Testis (tissue), 3 donors: ENCODE data around the gene DIABLO. TPM values are rescaled to one million over a fixed set of nuclear protein-coding genes. Genes with fewer than 3 reads are reported as not detected.
A peak's percentile ranks its signal among the peaks of the same experiment; 100 is the strongest.
"Not testable (repeated sequence)": the region's sequence is repeated elsewhere in the genome, so short reads cannot be mapped to it uniquely, and the experiment has no call there.

Experiments used
- DNase-seq: peaks from one replicate; pipeline ENCODE4 v3.0.0-alpha.2; 2019
- H3K27ac ChIP-seq, 2 donors: fragments of 200-600 bp; sonication (generic); one replicate each; pipeline ENCODE4 v1.5.1; 2019
- H3K27me3 ChIP-seq: fragments of 200-600 bp; sonication (generic); one replicate; pipeline ENCODE4 v1.5.1; 2019
- H3K36me3 ChIP-seq: fragments of 200-600 bp; sonication (generic); one replicate; pipeline ENCODE4 v1.5.1; 2017; ENCODE audit warnings: low read depth; ENCODE audit errors: missing control alignments
- H3K4me1 ChIP-seq: fragments of 200-600 bp; sonication (generic); one replicate; pipeline ENCODE4 v1.5.1; 2019
- H3K4me3 ChIP-seq, 2 donors: fragments of 200-600 bp; sonication (generic); one replicate each; pipeline ENCODE4 v1.5.1; 2017 to 2019
- H3K9me3 ChIP-seq: fragments of 200-600 bp; sonication (generic); one replicate; pipeline ENCODE4 v1.5.1; 2017
- POLR2A ChIP-seq: fragments of 450-650 bp; IDR thresholded peaks from one replicate; pipeline ENCODE4 v1.6.1; 2017; ENCODE audit warnings: antibody characterized with exemption, mild to moderate bottlenecking, moderate library complexity
- WGBS, 2 donors: methylation state at CpG; one replicate each; pipeline ENCODE4 v1.1.5; 2018; 5-methylcytosine and 5-hydroxymethylcytosine counted together
- intact Hi-C: fragments of 100-400 bp; cut with DNase I; formaldehyde crosslinking; loops from one replicate; pipeline ENCODE4 v1.15.1; 2023; ENCODE audit warnings: low total_unique reads
- polyA plus RNA-seq: library from polyadenylated mRNA; stranded (reverse); fragments of 350-450 nt; fragmentation: Illumina TruSeq; extraction: RNeasy Lipid Tissue Mini Kit (QIAGEN cat#74804); gene quantifications from one replicate; pipeline ENCODE4 v1.2.3, GENCODE V29; 2014; ENCODE audit warnings: low read depth, low replicate concordance; ENCODE audit not compliant: insufficient read depth
- total RNA-seq, 2 donors: library from RNA; depleted of rRNA; stranded (reverse); fragments of >200 nt; gene quantifications; one replicate each; pipeline ENCODE4 v1.2.3, GENCODE V29; 2016
- TF ChIP-seq, protein P1 (sequence below), 3 experiments: fragments of 450-650 bp in 2 of 3; fragments of 200-600 bp in 1 of 3; sonication (generic) in 1 of 3; IDR thresholded peaks; one replicate each; pipeline ENCODE4 v1.5.1; 2016 to 2019; ENCODE audit warnings: antibody characterized with exemption in 3 of 3, mild to moderate bottlenecking in 2 of 3, moderate library complexity in 1 of 3

Gene DIABLO
- total and polyA plus RNA-seq, 3 donors from 2014 or later = 138 to 204 (median 203) TPM

- WGBS, 2 donors = 49 to 57% methylated on average over 9 to 10 of the region's 10 CpGs
- intact Hi-C loops = no loop called here
- H3K27me3 ChIP-seq = no peaks in the 10 kb centered on the region
- DNase-seq = no peak
- no peaks in the 10 kb centered on the region for H3K4me1 ChIP-seq
- H3K36me3 ChIP-seq = no peaks in the 10 kb centered on the region
- TF ChIP-seq, protein P1, sequence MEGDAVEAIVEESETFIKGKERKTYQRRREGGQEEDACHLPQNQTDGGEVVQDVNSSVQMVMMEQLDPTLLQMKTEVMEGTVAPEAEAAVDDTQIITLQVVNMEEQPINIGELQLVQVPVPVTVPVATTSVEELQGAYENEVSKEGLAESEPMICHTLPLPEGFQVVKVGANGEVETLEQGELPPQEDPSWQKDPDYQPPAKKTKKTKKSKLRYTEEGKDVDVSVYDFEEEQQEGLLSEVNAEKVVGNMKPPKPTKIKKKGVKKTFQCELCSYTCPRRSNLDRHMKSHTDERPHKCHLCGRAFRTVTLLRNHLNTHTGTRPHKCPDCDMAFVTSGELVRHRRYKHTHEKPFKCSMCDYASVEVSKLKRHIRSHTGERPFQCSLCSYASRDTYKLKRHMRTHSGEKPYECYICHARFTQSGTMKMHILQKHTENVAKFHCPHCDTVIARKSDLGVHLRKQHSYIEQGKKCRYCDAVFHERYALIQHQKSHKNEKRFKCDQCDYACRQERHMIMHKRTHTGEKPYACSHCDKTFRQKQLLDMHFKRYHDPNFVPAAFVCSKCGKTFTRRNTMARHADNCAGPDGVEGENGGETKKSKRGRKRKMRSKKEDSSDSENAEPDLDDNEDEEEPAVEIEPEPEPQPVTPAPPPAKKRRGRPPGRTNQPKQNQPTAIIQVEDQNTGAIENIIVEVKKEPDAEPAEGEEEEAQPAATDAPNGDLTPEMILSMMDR (IDR thresholded peaks at IDR 0.05) = no peak
- no peak for TF ChIP-seq POLR2A
- no peaks in the 10 kb centered on the region for H3K9me3 ChIP-seq
- H3K27ac ChIP-seq = peak overlapping the region in 1 of 2 donors; percentile 41
- peak overlapping the region; percentile 62 to 71 for H3K4me3 ChIP-seq
Observed at GRCh38 chr12:122183588-122183940, 42.3 kb downstream of the DIABLO start.

- TF ChIP-seq POLR2A = no peak
- TF ChIP-seq, protein P1 (IDR thresholded peaks at IDR 0.05) = no peak
- 0 to 2% methylated on average over 5 to 61 of the region's 63 CpGs for whole genome bisulfite sequencing, 2 donors
- H3K9me3 ChIP-seq = no peaks in the 10 kb centered on the region
- H3K4me1 ChIP-seq = no peaks in the 10 kb centered on the region
- peak within 1 kb of the TSS; percentile 62 to 71 for H3K4me3 ChIP-seq
- DNase-seq = peak; percentile 67
- peak within 1 kb of the TSS in 1 of 2 donors; percentile 41 for H3K27ac ChIP-seq
- H3K27me3 ChIP-seq = no peaks in the 10 kb centered on the region
- no peaks in the 10 kb centered on the region for H3K36me3 ChIP-seq
- intact Hi-C loops = no loop called here
Observed at GRCh38 chr12:122182887-122183587, 42.8 kb downstream of the DIABLO start, which contains the start of gene LRRC43. Gene LRRC43, plus strand, starts transcription at chr12:122183123. Its CDS starts 22 bp downstream, at chr12:122183145.

DNA sequence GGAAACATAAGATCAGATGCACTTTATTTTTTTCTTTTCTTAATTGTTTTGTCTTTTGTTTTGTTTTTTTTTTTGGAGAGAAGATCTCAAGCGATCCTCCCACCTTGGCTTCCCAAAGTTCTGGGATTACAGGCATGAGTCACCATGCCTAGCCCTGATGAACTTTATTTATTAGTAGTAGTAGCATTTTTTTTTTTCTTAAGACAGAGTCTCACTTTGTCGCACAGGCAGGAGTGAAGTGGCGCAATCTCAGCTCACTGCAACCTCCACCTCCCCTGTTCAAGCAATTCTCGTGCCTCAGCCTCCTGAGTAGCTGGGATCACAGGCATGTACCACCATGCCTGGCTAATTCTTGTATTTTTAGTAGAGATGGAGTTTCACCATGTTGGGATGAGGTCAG is 49.4 kb downstream of the DIABLO start:
- 95% methylated on average over 4 of the region's 4 CpGs for WGBS, 2 donors
- DNase-seq, H3K36me3 ChIP-seq, H3K27me3 ChIP-seq, H3K27ac ChIP-seq, H3K4me1 ChIP-seq, H3K9me3 ChIP-seq, intact Hi-C loops, H3K4me3 ChIP-seq: not testable (repeated sequence)

- H3K4me1 ChIP-seq = no peaks in the 10 kb centered on the region
- H3K4me3 ChIP-seq = no peak within 1 kb of the TSS
- intact Hi-C loops = no loop called here
- DNase-seq = no peak
- no peak for TF ChIP-seq POLR2A
- no peaks in the 10 kb centered on the region for H3K9me3 ChIP-seq
- H3K36me3 ChIP-seq = no peaks in the 10 kb centered on the region
- 75 to 90% methylated on average over 14 to 17 of the region's 17 CpGs for WGBS, 2 donors
- H3K27me3 ChIP-seq = no peaks in the 10 kb centered on the region
- H3K27ac ChIP-seq = no peak within 1 kb of the TSS
Observed at GRCh38 chr12:122174155-122174845, 51.6 kb downstream of the DIABLO start, which contains the start of gene IL31. Gene IL31, minus strand, starts transcription at chr12:122174221. Its CDS starts 49 bp downstream, at chr12:122174172.

- no peaks in the 10 kb centered on the region for H3K27me3 ChIP-seq
- DNase-seq = no peak
- no peaks in the 10 kb centered on the region for H3K36me3 ChIP-seq
- intact Hi-C loops = no loop called here
- H3K4me1 ChIP-seq = no peaks in the 10 kb centered on the region
- H3K4me3 ChIP-seq = no peak overlapping the region
- no peak for TF ChIP-seq POLR2A
- TF ChIP-seq, protein P1 (IDR thresholded peaks at IDR 0.05) = no peak
- no peaks in the 10 kb centered on the region for H3K9me3 ChIP-seq
- WGBS, 2 donors = 72 to 74% methylated on average over 17 of the region's 17 CpGs
- H3K27ac ChIP-seq = no peak overlapping the region
Observed at GRCh38 chr12:122172262-122172939, 53.5 kb downstream of the DIABLO start.
